Kidney epithelial cell (primary cell): ENCODE results near the gene MDM2. TPM values are rescaled to one million over a fixed set of nuclear protein-coding genes. Genes with fewer than 3 reads are reported as not detected.

Source experiments
- DNase-seq: peaks from one replicate; pipeline ENCODE4 v3.0.0-alpha.2; 2010; ENCODE audit warnings: low read depth
- H3K27me3 ChIP-seq: 2 replicates; pipeline ENCODE4 v1.6.0; 2011; ENCODE audit warnings: low read length; ENCODE audit not compliant: control insufficient read depth, insufficient read depth
- H3K36me3 ChIP-seq: 2 replicates; pipeline ENCODE4 v1.5.1; 2011; ENCODE audit warnings: low read length; ENCODE audit not compliant: control insufficient read depth, insufficient read depth
- H3K4me3 ChIP-seq: 2 replicates; pipeline ENCODE4 v1.5.1; 2011; ENCODE audit warnings: low read depth, mild to moderate bottlenecking, control low read depth, low read length
- CTCF ChIP-seq: IDR thresholded peaks from 2 replicates; pipeline ENCODE4 v1.5.1; 2011; ENCODE audit warnings: mild to moderate bottlenecking, moderate library complexity, low read length, control low read depth, inconsistent platforms; ENCODE audit not compliant: insufficient read depth, poor library complexity, severe bottlenecking
- total RNA-seq: library from RNA; depleted of rRNA; stranded (reverse); fragments of >200 nt; gene quantifications from 2 replicates; pipeline ENCODE4 v1.2.3, GENCODE V29; 2015

The MDM2 gene
- total RNA-seq, 1 donor from 2014 or later, result 195 TPM

DNA sequence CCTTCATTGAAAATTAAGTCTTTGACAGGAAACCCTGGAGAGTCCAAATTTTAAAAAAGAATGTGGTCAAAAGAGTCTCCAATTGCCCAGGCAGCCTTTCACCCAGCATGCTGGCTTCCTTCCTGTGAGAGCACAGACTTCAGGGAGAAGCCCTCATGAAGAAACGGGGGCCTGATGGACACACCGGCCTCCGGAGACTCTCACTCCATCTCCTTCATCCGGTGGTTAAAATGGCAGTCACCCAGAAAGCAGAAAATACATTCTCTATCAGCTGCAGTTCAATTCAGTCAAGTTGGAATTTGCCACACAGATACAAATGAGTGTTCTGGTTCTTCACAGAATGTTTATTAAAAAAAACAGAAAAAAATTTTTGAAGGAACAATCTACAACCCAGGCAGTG is 68.5 kb downstream of the MDM2 start:
- H3K36me3 ChIP-seq, result no peaks in the 10 kb centered on the region
- H3K4me3 ChIP-seq, result no peak overlapping the region
- DNase-seq, result no peak
- no peaks in the 10 kb centered on the region for H3K27me3 ChIP-seq
- TF ChIP-seq CTCF, result no peak

GRCh38 chr12:68877583-68877982 is 69.6 kb downstream of the MDM2 start:
- DNase-seq, result no peak
- Histone ChIP-seq H3K36me3 (no peaks in the 10 kb centered on the region), H3K4me3 (no peak overlapping the region), H3K27me3 (no peaks in the 10 kb centered on the region)
- no peak for TF ChIP-seq CTCF

DNA sequence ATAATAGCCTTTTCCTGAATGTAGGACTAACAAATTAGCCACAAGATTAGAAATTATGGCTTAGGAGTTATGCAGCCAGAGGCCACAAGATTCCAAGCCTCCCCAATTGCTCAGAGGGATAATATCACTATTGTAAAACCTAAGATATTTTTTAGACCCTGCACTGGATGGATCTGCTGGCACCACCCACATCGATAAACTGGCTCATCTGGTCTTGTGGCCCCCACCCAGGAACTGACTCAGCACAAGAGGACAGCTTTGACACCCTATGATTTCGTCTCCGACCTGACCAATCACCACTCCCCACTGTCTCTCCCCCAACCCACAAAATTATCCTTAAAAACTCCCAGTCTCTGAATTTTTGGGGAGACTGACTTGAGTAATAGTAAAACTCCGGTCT is 70.3 kb downstream of the MDM2 start:
- no peaks in the 10 kb centered on the region for H3K36me3 ChIP-seq
- no peaks in the 10 kb centered on the region for H3K27me3 ChIP-seq
- no peak for TF ChIP-seq CTCF
- DNase-seq, result no peak
- H3K4me3 ChIP-seq, result no peak overlapping the region

GRCh38 chr12:68878846-68879245 is 70.9 kb downstream of the MDM2 start:
- Histone ChIP-seq H3K27me3 (no peaks in the 10 kb centered on the region), H3K36me3 (no peaks in the 10 kb centered on the region), H3K4me3 (no peak overlapping the region)
- no peak for DNase-seq
- TF ChIP-seq CTCF, result no peak

DNA sequence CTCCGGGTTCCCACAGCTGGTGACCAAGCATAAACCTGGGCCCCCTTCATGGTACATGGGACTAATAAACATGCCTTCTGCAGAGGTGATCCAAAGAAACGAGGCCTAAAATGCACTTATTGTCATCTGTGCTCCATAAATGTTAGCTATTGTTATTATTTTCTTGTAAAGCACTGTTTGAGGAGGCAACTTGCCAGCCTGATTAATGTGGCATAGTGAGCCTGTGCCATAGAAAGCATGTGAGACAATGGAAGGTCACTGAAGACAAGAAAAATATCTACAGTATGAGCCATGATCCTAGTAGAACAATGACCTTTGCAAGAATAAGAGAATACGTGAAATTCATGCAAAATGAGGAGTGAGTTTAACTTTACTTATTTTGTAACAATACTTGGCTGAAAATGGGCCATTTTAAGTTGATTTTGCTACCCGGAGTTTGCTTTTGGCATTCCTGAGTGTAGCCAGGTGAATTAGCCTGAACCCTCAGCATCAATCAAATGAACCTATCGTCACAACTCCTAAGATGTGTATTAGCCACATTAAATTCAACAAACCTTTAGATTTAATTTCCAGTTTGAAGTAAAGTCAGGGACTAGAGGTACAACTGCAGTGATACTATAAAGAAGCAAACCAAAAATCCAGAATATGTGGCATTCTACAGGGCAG is 72.8 kb downstream of the MDM2 start:
- Histone ChIP-seq H3K27me3 (no peaks in the 10 kb centered on the region), H3K36me3 (no peaks in the 10 kb centered on the region), H3K4me3 (no peak overlapping the region)
- no peak for DNase-seq
- TF ChIP-seq CTCF, result no peak
